Superior temporal gyrus (tissue), 1 donor: ENCODE results near the gene TIMM9.
"Not testable (repeated sequence)": the region's sequence is repeated elsewhere in the genome, so short reads cannot be mapped to it uniquely, and the experiment has no call there.

Experiments used
- DNase-seq: peaks from one replicate; pipeline ENCODE4 v3.0.0-alpha.2; 2016; ENCODE audit errors: extremely low spot score

The TIMM9 gene

DNA sequence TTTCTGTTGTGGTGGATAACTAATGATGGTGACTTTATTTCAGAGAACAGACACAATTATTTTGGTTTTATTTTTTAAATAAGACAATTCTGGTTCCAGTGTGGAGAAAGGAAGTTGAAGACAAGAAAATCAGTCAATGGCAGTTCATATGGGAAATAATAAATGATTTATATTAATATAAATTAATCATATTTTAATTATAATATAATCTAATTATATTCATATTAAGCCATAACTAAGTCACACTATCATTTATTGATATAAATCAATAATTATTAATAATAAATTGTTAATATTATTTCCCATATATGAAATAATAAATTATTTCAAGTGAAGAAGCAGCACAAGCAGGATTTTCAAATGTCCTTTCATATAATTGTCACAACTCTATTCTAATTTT, 28.8 kb downstream of the TIMM9 start:
- DNase-seq, result no peak

- DNase-seq, result no peak
Observed at GRCh38 chr14:58397156-58397555, 30.2 kb downstream of the TIMM9 start.

- DNase-seq, result peak; percentile 35
Observed at GRCh38 chr14:58395812-58396788, 31.2 kb downstream of the TIMM9 start, which contains the start of gene TOMM20L. Gene TOMM20L (plus strand): TSS chr14:58395930. CDS start chr14:58395958, 28 bp downstream.

DNA sequence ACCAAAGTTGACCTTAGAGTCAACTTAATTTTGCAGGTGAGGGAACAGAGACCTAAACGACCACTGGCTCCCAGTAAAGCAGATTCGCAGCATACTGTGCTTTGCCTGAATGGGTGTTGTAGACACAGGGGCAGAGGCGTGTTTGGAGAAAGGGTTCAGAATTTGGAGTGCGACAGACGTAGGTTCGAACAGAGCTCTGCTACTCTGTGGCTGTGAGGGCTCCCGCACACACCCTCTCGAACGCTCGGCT, 31.8 kb downstream of the TIMM9 start:
- no peak for DNase-seq

GRCh38 chr14:58390830-58391229, 36.5 kb downstream of the TIMM9 start:
- no peak for DNase-seq

- DNase-seq, result no peak
Observed at GRCh38 chr14:58376791-58377190, 50.5 kb downstream of the TIMM9 start.

GRCh38 chr14:58368956-58369355, 58.4 kb downstream of the TIMM9 start:
- no peak for DNase-seq

DNA sequence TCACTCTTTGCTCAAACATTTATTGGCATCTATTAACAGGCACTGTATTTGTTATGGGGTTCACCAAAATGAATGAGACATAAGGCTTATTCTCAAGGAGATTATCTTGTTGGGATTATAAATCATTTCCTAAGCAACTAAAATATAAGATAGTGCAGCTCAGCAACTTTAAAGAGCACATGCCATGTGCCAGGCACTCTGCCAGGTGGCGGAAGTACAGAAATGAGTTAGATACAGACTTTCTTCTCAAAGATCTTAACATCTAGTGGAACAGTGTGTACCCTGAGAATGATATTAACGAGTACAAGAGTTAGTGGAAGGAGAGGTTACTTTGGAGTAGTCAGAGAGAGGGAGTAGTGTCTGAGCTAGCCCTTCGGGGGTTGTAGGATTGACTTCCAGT, 60.0 kb downstream of the TIMM9 start:
- no peak for DNase-seq

- DNase-seq, result no peak
Observed at GRCh38 chr14:58364316-58364715, 63.0 kb downstream of the TIMM9 start.

DNA sequence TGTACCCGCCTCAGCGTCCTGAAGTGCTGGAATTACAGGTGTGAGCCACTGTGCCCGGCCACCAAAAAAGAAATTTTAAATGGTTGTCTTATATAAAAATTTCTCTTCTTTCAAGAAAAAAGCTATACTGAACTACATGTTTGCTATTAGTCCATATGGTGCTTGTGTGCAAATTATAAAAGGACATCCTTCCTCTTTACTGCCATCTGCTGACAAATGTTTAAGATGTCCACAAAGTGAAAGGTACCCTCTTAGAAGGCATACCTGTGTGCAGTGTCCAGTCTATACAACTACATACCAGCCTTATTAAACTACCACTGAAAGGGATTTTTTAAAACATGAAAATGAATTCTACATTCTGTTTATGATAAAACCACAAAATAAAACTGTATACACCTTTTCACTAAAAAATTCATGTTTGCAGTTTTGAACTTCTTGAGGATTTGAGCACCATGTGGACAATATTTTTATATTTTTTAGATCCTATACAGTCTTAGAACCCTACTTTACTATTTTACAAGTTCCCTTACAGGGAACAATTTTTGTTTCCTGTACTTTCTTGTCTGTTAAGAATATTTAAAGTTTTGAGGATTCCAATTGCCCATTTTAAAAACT, 64.4 kb downstream of the TIMM9 start:
- peak; percentile 51 for DNase-seq

DNA sequence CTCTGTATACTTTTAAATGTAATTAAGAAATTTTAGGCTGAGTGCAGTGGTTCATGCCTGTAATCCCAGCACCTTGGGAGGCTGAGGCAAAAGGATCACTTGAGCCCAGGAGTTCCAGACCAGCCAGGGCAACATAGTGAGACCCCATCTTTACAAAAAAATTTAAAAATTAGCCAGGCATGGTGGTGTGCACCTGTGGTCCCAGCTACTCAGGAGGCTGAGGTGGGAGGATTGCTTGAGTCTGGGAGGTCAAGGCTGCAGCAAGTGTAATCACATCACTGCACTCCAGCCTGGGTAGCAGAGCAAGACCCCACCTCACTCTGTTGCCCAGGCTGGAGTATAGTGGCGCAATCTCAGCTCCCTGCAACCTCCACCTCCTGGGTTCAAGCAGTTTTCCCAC, 65.1 kb downstream of the TIMM9 start:
- DNase-seq, result not testable (repeated sequence)
